NCI-H774 (cell line): Measurements from ENCODE around the gene ATPAF1.

ENCODE experiments used
- DNase-seq: peaks from one replicate; lab custom pipeline; 2025; lab: John Stamatoyannopoulos, UW

The ATPAF1 gene

DNA sequence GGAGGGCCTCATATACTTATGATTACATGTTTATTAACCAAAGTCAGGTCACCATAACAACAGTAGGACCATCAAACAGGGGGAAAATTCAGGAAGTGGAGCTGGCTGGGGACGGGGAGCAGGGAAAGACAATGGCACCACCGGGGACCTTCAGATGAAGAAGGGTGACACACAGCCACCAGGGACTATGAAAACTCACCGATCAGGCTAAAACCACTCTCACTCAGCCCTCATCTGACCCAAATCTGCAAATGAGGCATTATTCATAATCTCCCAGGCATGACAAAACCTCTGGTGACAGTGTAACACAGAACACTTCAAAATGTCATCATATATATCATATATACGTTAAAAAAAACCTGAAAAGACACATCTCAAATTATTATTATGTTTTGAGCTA lies 75.3 kb downstream of the ATPAF1 start:
- no peak for DNase-seq

DNA sequence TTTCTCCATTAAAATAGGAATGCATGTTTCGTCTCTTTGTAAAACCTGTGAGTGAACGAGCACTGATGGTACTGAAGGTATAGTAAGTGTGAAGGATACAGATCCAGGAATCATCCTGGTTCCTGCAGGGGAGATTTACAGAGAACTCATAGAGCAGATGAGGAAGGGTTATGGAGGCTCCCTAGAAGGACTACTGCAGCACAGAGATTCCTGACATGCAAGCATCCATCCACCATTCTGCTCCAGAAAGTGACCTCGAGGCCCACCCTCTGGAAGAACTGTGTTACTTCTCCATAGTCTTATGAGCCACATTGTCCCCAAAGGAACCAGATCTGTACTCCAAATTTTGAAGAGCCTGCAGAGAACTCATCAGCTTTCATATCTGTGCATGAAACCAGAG lies 78.6 kb downstream of the ATPAF1 start:
- no peak for DNase-seq

DNA sequence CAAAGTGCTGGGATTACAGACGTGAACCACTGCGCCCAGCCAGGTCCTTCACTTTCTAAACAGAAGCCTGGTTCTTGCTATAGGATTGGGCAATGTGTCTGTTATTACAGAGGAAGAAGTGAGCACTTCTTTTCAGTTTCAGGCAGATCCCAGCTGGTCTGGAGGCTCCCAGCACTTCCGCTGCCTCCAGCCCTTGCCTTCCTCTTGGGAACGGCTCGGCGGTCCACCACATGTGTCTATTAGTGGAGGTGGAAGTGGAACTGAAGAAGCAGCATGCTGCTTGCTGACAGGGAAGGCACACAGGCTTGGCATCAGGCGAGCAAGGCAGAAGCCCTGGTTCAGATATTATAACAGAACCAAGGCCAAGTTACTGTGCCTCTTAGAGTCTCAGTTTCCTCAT lies 81.1 kb downstream of the ATPAF1 start:
- DNase-seq: no peak

DNA sequence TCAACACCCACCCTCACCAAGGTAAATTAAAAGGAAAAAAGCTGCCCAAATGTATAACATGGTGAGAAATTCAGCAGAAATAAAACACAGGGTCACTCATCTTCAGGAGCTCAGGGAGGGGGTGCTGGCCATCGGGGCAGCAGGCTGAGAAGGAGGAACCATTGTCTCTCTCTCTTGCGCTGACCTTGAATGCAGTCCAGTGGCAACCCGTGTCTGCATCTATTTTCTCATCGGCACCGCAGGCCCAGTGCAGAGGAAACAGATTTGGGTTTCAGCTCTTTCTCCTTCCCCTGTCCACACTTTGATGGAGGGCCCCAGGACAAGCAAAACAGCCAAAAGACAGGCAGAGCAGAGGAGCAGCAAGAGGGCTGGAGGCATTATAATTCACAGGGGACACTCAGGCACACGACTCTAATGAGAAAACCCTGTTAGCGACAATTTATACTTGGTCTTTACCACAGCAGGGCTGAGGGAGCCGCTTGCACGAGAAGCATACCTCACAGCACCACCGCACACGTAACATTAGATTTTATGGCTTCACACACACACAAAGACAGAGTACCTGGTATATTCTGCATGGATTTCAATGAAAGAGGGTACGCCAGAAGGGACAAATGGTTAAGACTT lies 82.7 kb downstream of the ATPAF1 start:
- DNase-seq: no peak

DNA sequence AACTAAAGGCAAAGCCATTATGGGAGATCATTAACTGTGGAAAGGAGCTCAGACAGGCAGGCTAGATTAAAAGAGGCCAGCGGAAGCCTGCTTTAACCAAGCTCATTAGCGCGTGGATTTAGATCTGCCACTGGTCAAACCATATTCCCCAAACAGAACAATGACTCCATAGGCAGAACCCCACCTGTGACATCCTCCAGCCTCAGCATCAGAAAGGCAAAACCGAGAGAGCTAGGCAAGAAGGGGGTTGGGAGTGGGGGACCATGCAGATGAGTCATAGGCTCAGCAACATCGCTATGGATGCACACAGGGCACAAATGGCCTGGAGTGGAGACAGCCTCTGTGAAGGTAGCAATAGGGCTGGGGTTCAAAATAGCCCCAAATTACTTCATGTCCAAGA lies 84.7 kb downstream of the ATPAF1 start:
- DNase-seq: no peak

DNA sequence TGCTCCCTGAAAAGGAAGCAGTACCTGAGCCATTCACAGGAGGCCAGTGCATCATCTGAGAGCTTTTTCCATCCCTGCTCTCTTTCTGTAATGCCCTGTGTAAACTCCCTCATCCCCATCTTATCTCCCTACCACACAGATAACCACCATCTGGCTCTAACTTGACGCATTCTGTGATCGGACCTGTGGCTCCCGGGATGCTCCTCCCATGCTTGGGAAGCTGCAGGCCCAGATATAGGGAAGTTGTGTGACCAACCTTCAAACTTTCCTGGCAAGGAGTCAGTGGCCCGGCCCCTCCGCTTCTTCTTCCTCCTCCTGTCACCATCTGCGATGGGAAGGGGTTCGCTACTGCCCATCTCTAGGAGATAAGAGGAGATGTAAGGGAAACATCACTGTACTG lies 85.2 kb downstream of the ATPAF1 start:
- no peak for DNase-seq
